ENCODE measurements around the gene CDK1.

Gene CDK1

GRCh38 chr10:60778214-60778970 is at the start of gene CDK1:
TSS of gene CDK1 (plus strand) at chr10:60778478. CDS start at chr10:60780166, 1,688 bp downstream.
- peak; percentile 87 for DNase-seq (ENCODE audit: low read depth)

GRCh38 chr10:60729106-60729505 is 49.2 kb upstream of the CDK1 start:
- DNase-seq (ENCODE audit: low read depth): no peak

- DNase-seq (ENCODE audit: low read depth): no peak
Observed at GRCh38 chr10:60731134-60731885, 47.0 kb upstream of the CDK1 start.

- peak; percentile 11 for DNase-seq (ENCODE audit: low read depth)
Observed at GRCh38 chr10:60732198-60732806, 46.0 kb upstream of the CDK1 start.

- peak; percentile 17 for DNase-seq (ENCODE audit: low read depth)
Observed at GRCh38 chr10:60732807-60733516, 45.3 kb upstream of the CDK1 start.

GRCh38 chr10:60733517-60733822 is 44.8 kb upstream of the CDK1 start:
- peak; percentile 40 for DNase-seq (ENCODE audit: low read depth)

- DNase-seq (ENCODE audit: low read depth): no peak
Observed at GRCh38 chr10:60733826-60734225, 44.5 kb upstream of the CDK1 start.

- no peak for DNase-seq (ENCODE audit: low read depth)
Observed at GRCh38 chr10:60734226-60734625, 44.1 kb upstream of the CDK1 start.

- DNase-seq (ENCODE audit: low read depth): no peak
Observed at GRCh38 chr10:60735244-60735643, 43.0 kb upstream of the CDK1 start.

GRCh38 chr10:60737242-60737641 is 41.0 kb upstream of the CDK1 start:
- DNase-seq (ENCODE audit: low read depth): no peak

GRCh38 chr10:60739558-60739957 is 38.7 kb upstream of the CDK1 start:
- no peak for DNase-seq (ENCODE audit: low read depth)

GRCh38 chr10:60742512-60742911 is 35.8 kb upstream of the CDK1 start:
- DNase-seq (ENCODE audit: low read depth): no peak

- no peak for DNase-seq (ENCODE audit: low read depth)
Observed at GRCh38 chr10:60747817-60748469, 30.3 kb upstream of the CDK1 start.

GRCh38 chr10:60753152-60753551 is 25.1 kb upstream of the CDK1 start:
- DNase-seq (ENCODE audit: low read depth): no peak

GRCh38 chr10:60753817-60754216 is 24.5 kb upstream of the CDK1 start:
- DNase-seq (ENCODE audit: low read depth): no peak

GRCh38 chr10:60757420-60757895 is 20.8 kb upstream of the CDK1 start:
- DNase-seq (ENCODE audit: low read depth): no peak

GRCh38 chr10:60759181-60759580 is 19.1 kb upstream of the CDK1 start:
- DNase-seq (ENCODE audit: low read depth): no peak

- DNase-seq (ENCODE audit: low read depth): no peak
Observed at GRCh38 chr10:60760711-60761210, 17.5 kb upstream of the CDK1 start.

GRCh38 chr10:60762554-60762953 is 15.7 kb upstream of the CDK1 start:
- no peak for DNase-seq (ENCODE audit: low read depth)

GRCh38 chr10:60767424-60767823 is 10.9 kb upstream of the CDK1 start:
- no peak for DNase-seq (ENCODE audit: low read depth)

GRCh38 chr10:60769406-60769805 is 8.9 kb upstream of the CDK1 start:
- DNase-seq (ENCODE audit: low read depth): no peak
